ENCODE measurements around the gene FIGN.

DNA sequence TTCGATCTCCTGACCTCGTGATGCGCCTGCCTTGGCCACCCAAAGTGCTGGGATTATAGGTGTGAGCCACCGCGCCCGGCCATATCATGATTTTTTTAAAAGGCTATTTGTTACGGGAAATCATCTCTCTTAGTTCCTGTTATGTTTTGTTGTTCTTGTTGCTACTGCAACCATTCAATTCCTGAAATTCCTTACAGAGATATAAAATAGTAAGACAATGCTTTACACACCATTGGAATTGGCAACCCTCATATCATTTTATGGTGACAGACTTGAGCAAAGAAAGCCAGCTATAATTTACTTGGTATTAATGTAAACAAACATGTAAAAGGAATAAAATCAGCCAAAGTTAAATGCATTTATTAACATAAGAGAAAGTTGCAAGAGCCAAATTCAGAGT is 163.0 kb downstream of the FIGN start:
- TF ChIP-seq, protein P1, sequence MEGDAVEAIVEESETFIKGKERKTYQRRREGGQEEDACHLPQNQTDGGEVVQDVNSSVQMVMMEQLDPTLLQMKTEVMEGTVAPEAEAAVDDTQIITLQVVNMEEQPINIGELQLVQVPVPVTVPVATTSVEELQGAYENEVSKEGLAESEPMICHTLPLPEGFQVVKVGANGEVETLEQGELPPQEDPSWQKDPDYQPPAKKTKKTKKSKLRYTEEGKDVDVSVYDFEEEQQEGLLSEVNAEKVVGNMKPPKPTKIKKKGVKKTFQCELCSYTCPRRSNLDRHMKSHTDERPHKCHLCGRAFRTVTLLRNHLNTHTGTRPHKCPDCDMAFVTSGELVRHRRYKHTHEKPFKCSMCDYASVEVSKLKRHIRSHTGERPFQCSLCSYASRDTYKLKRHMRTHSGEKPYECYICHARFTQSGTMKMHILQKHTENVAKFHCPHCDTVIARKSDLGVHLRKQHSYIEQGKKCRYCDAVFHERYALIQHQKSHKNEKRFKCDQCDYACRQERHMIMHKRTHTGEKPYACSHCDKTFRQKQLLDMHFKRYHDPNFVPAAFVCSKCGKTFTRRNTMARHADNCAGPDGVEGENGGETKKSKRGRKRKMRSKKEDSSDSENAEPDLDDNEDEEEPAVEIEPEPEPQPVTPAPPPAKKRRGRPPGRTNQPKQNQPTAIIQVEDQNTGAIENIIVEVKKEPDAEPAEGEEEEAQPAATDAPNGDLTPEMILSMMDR (IDR thresholded peaks at IDR 0.05) = no peak
- TF ChIP-seq ZFX (IDR thresholded peaks at IDR 0.05; ENCODE audit: borderline replicate concordance) = no peak
